Uterus (tissue), 2 donors: Measurements from ENCODE around the gene CBX6.

Experiments
- POLR2A ChIP-seq, 2 donors: fragments of 450-650 bp; IDR thresholded peaks; one replicate each; pipeline ENCODE4 v1.6.1; 2016; ENCODE audit warnings: antibody characterized with exemption in 2 of 2, mild to moderate bottlenecking in 1 of 2, moderate library complexity in 1 of 2
- TF ChIP-seq, protein P1 (sequence below), 4 experiments: fragments of 200-600 bp in 2 of 4; fragments of 450-650 bp in 2 of 4; sonication (generic) in 2 of 4; IDR thresholded peaks; one replicate each; pipeline ENCODE4 v1.5.1; 2016 to 2019; ENCODE audit warnings: antibody characterized with exemption in 4 of 4, mild to moderate bottlenecking in 2 of 4, moderate library complexity in 1 of 4

GRCh38 chr22:38842512-38843200 is 29.4 kb downstream of the CBX6 start:
- TF ChIP-seq POLR2A (IDR thresholded peaks at IDR 0.05): no peak
- TF ChIP-seq, protein P1, sequence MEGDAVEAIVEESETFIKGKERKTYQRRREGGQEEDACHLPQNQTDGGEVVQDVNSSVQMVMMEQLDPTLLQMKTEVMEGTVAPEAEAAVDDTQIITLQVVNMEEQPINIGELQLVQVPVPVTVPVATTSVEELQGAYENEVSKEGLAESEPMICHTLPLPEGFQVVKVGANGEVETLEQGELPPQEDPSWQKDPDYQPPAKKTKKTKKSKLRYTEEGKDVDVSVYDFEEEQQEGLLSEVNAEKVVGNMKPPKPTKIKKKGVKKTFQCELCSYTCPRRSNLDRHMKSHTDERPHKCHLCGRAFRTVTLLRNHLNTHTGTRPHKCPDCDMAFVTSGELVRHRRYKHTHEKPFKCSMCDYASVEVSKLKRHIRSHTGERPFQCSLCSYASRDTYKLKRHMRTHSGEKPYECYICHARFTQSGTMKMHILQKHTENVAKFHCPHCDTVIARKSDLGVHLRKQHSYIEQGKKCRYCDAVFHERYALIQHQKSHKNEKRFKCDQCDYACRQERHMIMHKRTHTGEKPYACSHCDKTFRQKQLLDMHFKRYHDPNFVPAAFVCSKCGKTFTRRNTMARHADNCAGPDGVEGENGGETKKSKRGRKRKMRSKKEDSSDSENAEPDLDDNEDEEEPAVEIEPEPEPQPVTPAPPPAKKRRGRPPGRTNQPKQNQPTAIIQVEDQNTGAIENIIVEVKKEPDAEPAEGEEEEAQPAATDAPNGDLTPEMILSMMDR (IDR thresholded peaks at IDR 0.05): no peak
